Hair follicular keratinocyte (primary cell): ENCODE measurements around the gene SSR3. TPM values are rescaled to one million over a fixed set of nuclear protein-coding genes. Genes with fewer than 3 reads are reported as not detected.

Source experiments
- total RNA-seq: library from RNA; depleted of rRNA; stranded (reverse); fragments of >200 nt; gene quantifications from 2 replicates; pipeline ENCODE4 v1.2.3, GENCODE V29; 2015

The SSR3 gene
- total RNA-seq = 272 and 283 TPM in 2 replicates

DNA sequence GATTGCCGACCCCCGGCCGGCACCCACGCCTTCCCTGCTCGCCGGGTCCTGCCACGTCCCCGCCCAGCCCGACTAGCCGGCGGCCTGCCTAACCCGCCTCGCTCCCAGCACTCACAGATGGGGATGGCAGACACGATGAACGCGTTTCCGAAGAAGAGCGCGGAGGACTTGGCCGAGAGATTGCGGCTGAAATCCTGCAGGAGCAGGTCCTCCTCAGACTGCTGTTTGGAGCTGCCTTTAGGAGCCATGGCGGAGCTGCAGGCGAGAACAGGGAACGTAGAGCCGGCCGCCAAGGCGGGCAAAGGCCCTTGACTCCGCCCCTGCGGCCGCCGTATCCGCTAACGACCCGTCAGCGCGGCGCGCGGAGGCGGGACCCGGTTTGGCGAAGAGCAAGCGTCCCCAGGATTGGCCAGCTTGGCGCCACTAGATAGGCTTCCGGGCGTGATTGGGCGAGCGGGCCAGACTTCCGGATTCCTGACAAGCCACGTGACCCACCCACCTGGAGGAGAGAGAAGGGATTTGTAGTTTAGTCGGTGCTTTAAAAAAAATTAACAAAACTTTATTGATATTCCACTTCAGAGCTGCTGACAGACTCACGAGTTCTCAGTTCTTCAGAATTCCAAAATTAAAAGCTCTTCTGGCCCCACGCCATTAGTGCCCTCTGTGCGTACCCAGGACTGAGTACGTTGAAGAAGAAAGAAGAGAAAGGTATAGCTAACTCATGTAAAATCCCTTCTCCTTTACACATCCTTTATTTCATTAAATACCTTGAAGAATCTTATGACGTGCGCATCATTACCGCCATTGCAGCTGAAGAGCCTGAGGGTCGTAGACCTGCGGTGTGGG is at the start of gene SSR3:
Gene SSR3, minus strand, starts transcription at position 276 of the 846 bp plus-strand sequence. Its CDS starts 28 bp downstream, at position 248.

Other genes with a start within 250 kb of the SSR3 start
- 111 and 125 TPM in 2 replicates for gene TIPARP, start 119.5 kb upstream of the SSR3 start, total RNA-seq